Measurements from ENCODE around the gene HOXC10.

DNA sequence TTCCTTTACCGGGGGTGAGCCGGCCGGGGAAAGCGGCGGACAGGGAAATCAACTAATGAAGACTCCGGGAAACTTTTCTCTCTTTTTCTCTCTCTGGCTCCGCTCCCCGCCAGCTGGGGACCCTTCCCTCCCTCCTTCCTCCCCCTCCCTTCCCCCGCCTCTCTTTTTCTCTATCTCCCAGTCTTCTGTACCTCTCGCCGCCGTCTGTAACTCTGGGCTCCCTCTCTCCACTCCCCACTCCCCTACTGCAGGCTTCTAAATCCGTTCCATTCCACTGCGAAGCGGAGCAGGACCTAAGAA lies 18.9 kb upstream of the HOXC10 start:
- TF ChIP-seq, protein P1, sequence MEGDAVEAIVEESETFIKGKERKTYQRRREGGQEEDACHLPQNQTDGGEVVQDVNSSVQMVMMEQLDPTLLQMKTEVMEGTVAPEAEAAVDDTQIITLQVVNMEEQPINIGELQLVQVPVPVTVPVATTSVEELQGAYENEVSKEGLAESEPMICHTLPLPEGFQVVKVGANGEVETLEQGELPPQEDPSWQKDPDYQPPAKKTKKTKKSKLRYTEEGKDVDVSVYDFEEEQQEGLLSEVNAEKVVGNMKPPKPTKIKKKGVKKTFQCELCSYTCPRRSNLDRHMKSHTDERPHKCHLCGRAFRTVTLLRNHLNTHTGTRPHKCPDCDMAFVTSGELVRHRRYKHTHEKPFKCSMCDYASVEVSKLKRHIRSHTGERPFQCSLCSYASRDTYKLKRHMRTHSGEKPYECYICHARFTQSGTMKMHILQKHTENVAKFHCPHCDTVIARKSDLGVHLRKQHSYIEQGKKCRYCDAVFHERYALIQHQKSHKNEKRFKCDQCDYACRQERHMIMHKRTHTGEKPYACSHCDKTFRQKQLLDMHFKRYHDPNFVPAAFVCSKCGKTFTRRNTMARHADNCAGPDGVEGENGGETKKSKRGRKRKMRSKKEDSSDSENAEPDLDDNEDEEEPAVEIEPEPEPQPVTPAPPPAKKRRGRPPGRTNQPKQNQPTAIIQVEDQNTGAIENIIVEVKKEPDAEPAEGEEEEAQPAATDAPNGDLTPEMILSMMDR (IDR thresholded peaks at IDR 0.05; ENCODE audit: poor library complexity) = no peak
- TF ChIP-seq EZH2 (IDR thresholded peaks at IDR 0.05; ENCODE audit: borderline replicate concordance) = no peak
- no peak for TF ChIP-seq EZH2phosphoT487 (IDR thresholded peaks at IDR 0.05; ENCODE audit: low read depth, severe bottlenecking, unreplicated experiment)

All from hepatocyte (in vitro differentiated cells).